GM12878 (cell line): Measurements from ENCODE around the gene CLMP. TPM values are rescaled to one million over a fixed set of nuclear protein-coding genes. Genes with fewer than 3 reads are reported as not detected.
"Not testable (repeated sequence)": the region's sequence is repeated elsewhere in the genome, so short reads cannot be mapped to it uniquely, and the experiment has no call there.

Experiments
- ATAC-seq: fragments of 200-7000 bp; cut with Tn5 transposase; 3 replicates; pipeline ENCODE4 v1.9.1; 2020; ENCODE audit warnings: mild to moderate bottlenecking, moderate library complexity
- BruUV-seq: library from RNA; stranded (reverse); fragments of 400-500 nt; replicated peaks from 2 replicates; lab custom pipeline; 2021; lab: Mats Ljungman, UMichigan
- CTCF ChIA-PET: fragments of 300-600 bp; sonication (Branson Sonifier 250); formaldehyde crosslinking; extraction: SDS; loops from one replicate; lab custom pipeline; 2021; ENCODE audit warnings: inconsistent platforms; lab: Yijun Ruan, JAX
- POLR2A ChIA-PET: fragments of 350-600 bp; formaldehyde crosslinking; extraction: SDS; loops from one replicate; lab custom pipeline; 2021; ENCODE audit warnings: inconsistent platforms; lab: Charles Lee
- RAD21 ChIA-PET: fragments of 300-600 bp; sonication (Branson Sonifier 250); formaldehyde crosslinking; loops from one replicate; lab custom pipeline; 2023; ENCODE audit warnings: antibody characterized with exemption; ENCODE audit not compliant: unreplicated experiment; lab: Charles Lee
- SMC1A ChIA-PET: fragments of 300-600 bp; sonication (Branson Sonifier 250); formaldehyde crosslinking; loops from one replicate; lab custom pipeline; 2023; ENCODE audit not compliant: unreplicated experiment, uncharacterized antibody; lab: Charles Lee
- DNase-seq: peaks from one replicate; pipeline ENCODE4 v3.0.0-alpha.2; 2011; ENCODE audit warnings: low read depth, low spot score
- FAIRE-seq: peaks from 3 replicates; lab custom pipeline; 2011; peaks lifted over from hg19 to GRCh38; lab: Jason Lieb, UNC
- H2AFZ ChIP-seq: 2 replicates; pipeline ENCODE4 v1.6.0; 2011; ENCODE audit warnings: low read depth, low read length, control low read depth; ENCODE audit not compliant: control insufficient read depth
- H3K27ac ChIP-seq: 2 replicates; pipeline ENCODE4 v1.5.1; 2011; ENCODE audit warnings: control low read depth; ENCODE audit not compliant: control insufficient read depth, insufficient read depth
- H3K27me3 ChIP-seq, 2 experiments: replicated peaks in 1 of 2; 2 replicates each; pipeline versions ENCODE4 v1.6.0 to v1.6.1; 2011; ENCODE audit warnings: low read length in 1 of 2; ENCODE audit not compliant: control insufficient read depth in 2 of 2, insufficient read depth in 2 of 2
- H3K36me3 ChIP-seq, 2 experiments: 2 replicates each; pipeline ENCODE4 v1.5.1; 2011; ENCODE audit warnings: low read length in 1 of 2; ENCODE audit not compliant: control insufficient read depth in 2 of 2, insufficient read depth in 2 of 2
- H3K4me1 ChIP-seq: 2 replicates; pipeline ENCODE4 v1.6.1; 2011; ENCODE audit warnings: mild to moderate bottlenecking, low read length, moderate library complexity, mixed read lengths; ENCODE audit not compliant: control insufficient read depth, insufficient read depth
- H3K4me2 ChIP-seq: 2 replicates; pipeline ENCODE4 v1.6.0; 2011; ENCODE audit warnings: control low read depth; ENCODE audit not compliant: control insufficient read depth, insufficient read depth
- H3K4me3 ChIP-seq: fragments of 200-600 bp; sonication (generic); 2 replicates; pipeline ENCODE4 v1.5.1; 2016
- H3K79me2 ChIP-seq: 2 replicates; pipeline ENCODE4 v1.6.0; 2011; ENCODE audit warnings: low read length; ENCODE audit not compliant: control insufficient read depth, insufficient read depth
- H3K9ac ChIP-seq: 2 replicates; pipeline ENCODE4 v1.8.0; 2011; ENCODE audit warnings: low read length, control low read depth, mixed read lengths; ENCODE audit not compliant: control insufficient read depth, insufficient read depth
- H3K9me3 ChIP-seq: replicated peaks from 3 replicates; pipeline ENCODE4 v1.5.1; 2011; ENCODE audit warnings: mild to moderate bottlenecking, low read length; ENCODE audit not compliant: control insufficient read depth, insufficient read depth
- H4K20me1 ChIP-seq: 2 replicates; pipeline ENCODE4 v1.6.0; 2011; ENCODE audit not compliant: control insufficient read depth, insufficient read depth
- MEF2B ChIP-seq: fragments of 450-650 bp; IDR thresholded peaks from 2 replicates; pipeline ENCODE4 v1.6.1; 2018; ENCODE audit warnings: mild to moderate bottlenecking, moderate library complexity; ENCODE audit not compliant: partially characterized antibody, poor library complexity, severe bottlenecking
- POU2F2 ChIP-seq: IDR thresholded peaks from 3 replicates; pipeline ENCODE4 v1.6.1; 2011; ENCODE audit warnings: low read depth, mild to moderate bottlenecking, low read length, borderline replicate concordance
- WGBS: methylation state at CpG from one replicate; pipeline ENCODE4 v1.1.6; 2016; ENCODE audit warnings: low lambda C conversion rate; ENCODE audit not compliant: insufficient replicate concordance, insufficient coverage; ENCODE audit errors: missing lambda C conversion rate; 5-methylcytosine and 5-hydroxymethylcytosine counted together
- in situ Hi-C: fragments of 300-500 bp; cut with MboI; formaldehyde crosslinking; loops from 9 replicates; pipeline ENCODE4 v1.14.3; 2018; ENCODE audit warnings: mixed read lengths
- intact Hi-C: fragments of 100-400 bp; cut with micrococcal nuclease; formaldehyde crosslinking; loops from one replicate; pipeline ENCODE4 v1.14.2; 2022; ENCODE audit not compliant: unreplicated experiment
- polyA plus RNA-seq, 11 experiments: library from polyadenylated mRNA; depleted of rRNA in 4 of 11; unstranded in 6 of 11; stranded (reverse) in 5 of 11; fragments of >200 nt; fragmentation: Nextera tagmentation in 4 of 11; fragmentation: Illumina TruSeq in 1 of 11; extraction: Ambion mirVana in 4 of 11; extraction: Trizol in 1 of 11; gene quantifications; 1 replicate in 1 of 11; 2 replicates in 10 of 11; pipeline versions ENCODE4 v1.2.1 to v1.2.3, GENCODE V29; 2011 to 2016; ENCODE audit warnings: inconsistent platforms in 2 of 11, missing spikeins in 2 of 11, low read depth in 1 of 11
- total RNA-seq, 4 experiments: library from RNA; depleted of rRNA in 3 of 4; stranded (reverse); fragments of >200 nt in 3 of 4; fragmentation: Illumina TruSeq in 1 of 4; extraction: Trizol in 1 of 4; gene quantifications; 2 replicates each; pipeline versions ENCODE4 v1.2.1 to v1.2.3, GENCODE V29; 2013 to 2021

Gene CLMP
- total and polyA plus RNA-seq, 10 of the 15 experiments (the other 5 are each of a cell fraction or from before 2014, with no cell fraction given) = 0.01 to 0.71 (median 0.20) TPM; not detected in 4

GRCh38 chr11:123132034-123132766 is 62.8 kb downstream of the CLMP start:
- in situ Hi-C loops, BruUV-seq, H3K4me1 ChIP-seq, H2AFZ ChIP-seq, H4K20me1 ChIP-seq, CTCF ChIA-PET, H3K27ac ChIP-seq, H3K4me3 ChIP-seq, H3K79me2 ChIP-seq, H3K9ac ChIP-seq, H3K27me3 ChIP-seq, FAIRE-seq, DNase-seq, H3K4me2 ChIP-seq, intact Hi-C loops, H3K36me3 ChIP-seq, ATAC-seq, POLR2A ChIA-PET, H3K9me3 ChIP-seq, RAD21 ChIA-PET: not testable (repeated sequence)
- 63% methylated on average over 8 of the region's 8 CpGs for WGBS
- SMC1A ChIA-PET = interaction anchor here (0.6 kb wide), 1 partner anchor 37 kb away, joined by 3 read pairs; no protein-coding TSS in a partner anchor

GRCh38 chr11:123129920-123130319 is 65.1 kb downstream of the CLMP start:
- TF ChIP-seq POU2F2 = no peak
- TF ChIP-seq MEF2B = no peak
- no peak overlapping the region for H3K9ac ChIP-seq
- ChIA-PET SMC1A (no interaction called here), RAD21 (interaction anchor here (0.7 to 0.9 kb wide), 2 partner anchors 122 to 276 kb away, joined by 3 read pairs; no protein-coding TSS in a partner anchor), POLR2A (no interaction called here), CTCF (interaction anchor here (0.6 to 0.9 kb wide), 2 partner anchors 131 to 133 kb away, joined by 3 to 4 read pairs; no protein-coding TSS in a partner anchor)
- in situ Hi-C loops (no loop called here), intact Hi-C loops (no loop called here)
- no peak overlapping the region for H2AFZ ChIP-seq
- no TSS peak for BruUV-seq
- WGBS = 47% methylated on average over 3 of the region's 3 CpGs
- no peaks in the 10 kb centered on the region for H3K27me3 ChIP-seq
- FAIRE-seq (no peak), DNase-seq (no peak), ATAC-seq (no peak)
- H3K9me3 ChIP-seq = no peaks in the 10 kb centered on the region
- no peak overlapping the region for H3K4me2 ChIP-seq
- H4K20me1 ChIP-seq = no peaks in the 10 kb centered on the region
- no peaks in the 10 kb centered on the region for H3K4me1 ChIP-seq
- H3K4me3 ChIP-seq = no peak overlapping the region
- no peak overlapping the region for H3K27ac ChIP-seq
- H3K79me2 ChIP-seq = no peaks in the 10 kb centered on the region
- no peaks in the 10 kb centered on the region for H3K36me3 ChIP-seq
